Adipose tissue (tissue), 3 donors: ENCODE data around the gene ELF1. TPM values are rescaled to one million over a fixed set of nuclear protein-coding genes. Genes with fewer than 3 reads are reported as not detected.
"Not testable (repeated sequence)": the region's sequence is repeated elsewhere in the genome, so short reads cannot be mapped to it uniquely, and the experiment has no call there.

ENCODE experiments used
- H3K27ac ChIP-seq: one replicate; pipeline ENCODE4 v1.5.1; 2013; ENCODE audit warnings: low read depth, low read length
- WGBS, 3 donors: extraction: QIAGEN DNeasy Blood & Tissue Kit; methylation state at CpG; one replicate each; pipeline ENCODE4 v1.1.7; 2013; 5-methylcytosine and 5-hydroxymethylcytosine counted together
- polyA plus RNA-seq, 3 donors: library from polyadenylated mRNA; stranded (reverse); fragments of 200-250 nt; gene quantifications; one replicate each; pipeline ENCODE4 v1.2.3, GENCODE V29; 2013
- donor health status: healthy with polysubstance abuse.
- donor health status: Bipolar disorder and iron deficiency.
- donor health status: healthy.

The ELF1 gene
- polyA plus RNA-seq, 3 donors, result 26.1 to 36.4 (median 26.8) TPM

- WGBS, 3 donors, result 73 to 84% (median 75%) methylated on average over 4 of the region's 4 CpGs
- no peak overlapping the region for H3K27ac ChIP-seq
Measured at GRCh38 chr13:41049480-41050440, 30.6 kb upstream of the ELF1 start.

- H3K27ac ChIP-seq, result no peak overlapping the region
- 83 to 99% (median 84%) methylated on average over 5 of the region's 5 CpGs for WGBS, 3 donors
Measured at GRCh38 chr13:41048640-41049039, 29.5 kb upstream of the ELF1 start.

GRCh38 chr13:41042419-41042818 lies 23.3 kb upstream of the ELF1 start:
- not testable (repeated sequence) for H3K27ac ChIP-seq
- WGBS, 3 donors, result 91 to 96% (median 92%) methylated on average over 2 to 3 of the region's 4 CpGs

GRCh38 chr13:41040584-41041334 lies 21.6 kb upstream of the ELF1 start:
- no peak overlapping the region for H3K27ac ChIP-seq

GRCh38 chr13:41039746-41040145 lies 20.6 kb upstream of the ELF1 start:
- no peak overlapping the region for H3K27ac ChIP-seq

More at GRCh38 chr13:41040584-41041334, 21.6 kb upstream of the ELF1 start:
- WGBS, 3 donors, result 80 to 85% (median 84%) methylated on average over 9 of the region's 9 CpGs

GRCh38 chr13:41036557-41036956 lies 17.4 kb upstream of the ELF1 start:
- WGBS, 3 donors, result 81 to 97% (median 91%) methylated on average over 5 of the region's 5 CpGs
- not testable (repeated sequence) for H3K27ac ChIP-seq

- 75 to 90% (median 83%) methylated on average over 5 of the region's 5 CpGs for WGBS, 3 donors
- no peak overlapping the region for H3K27ac ChIP-seq
Measured at GRCh38 chr13:41034881-41035280, 15.8 kb upstream of the ELF1 start.

GRCh38 chr13:41034382-41034781 lies 15.3 kb upstream of the ELF1 start:
- 72 to 91% (median 87%) methylated on average over 4 of the region's 4 CpGs for WGBS, 3 donors
- no peak overlapping the region for H3K27ac ChIP-seq

GRCh38 chr13:41032691-41033376 lies 13.7 kb upstream of the ELF1 start:
- H3K27ac ChIP-seq, result no peak overlapping the region
- WGBS, 3 donors, result 37 to 62% (median 41%) methylated on average over 2 of the region's 2 CpGs

GRCh38 chr13:41029629-41030028 lies 10.5 kb upstream of the ELF1 start:
- 94 to 98% (median 98%) methylated on average over 2 of the region's 2 CpGs for WGBS, 3 donors
- no peak overlapping the region for H3K27ac ChIP-seq

- WGBS, 3 donors, result 66 to 77% (median 77%) methylated on average over 2 of the region's 2 CpGs
- H3K27ac ChIP-seq, result no peak overlapping the region
Measured at GRCh38 chr13:41028051-41028450, 8.9 kb upstream of the ELF1 start.

- H3K27ac ChIP-seq, result no peak overlapping the region
- 97 to 98% (median 98%) methylated on average over 8 of the region's 8 CpGs for WGBS, 3 donors
Measured at GRCh38 chr13:41026788-41027187, 7.7 kb upstream of the ELF1 start.

- WGBS, 3 donors, result 34 to 81% (median 77%) methylated on average over 4 of the region's 4 CpGs
Measured at GRCh38 chr13:41025518-41025917, 6.4 kb upstream of the ELF1 start.

GRCh38 chr13:41019578-41020347 lies 647 bp upstream of the ELF1 start:
- no peak overlapping the region for H3K27ac ChIP-seq
- WGBS, 3 donors, result 30 to 88% (median 77%) methylated on average over 2 of the region's 2 CpGs

More at GRCh38 chr13:41025518-41025917, 6.4 kb upstream of the ELF1 start:
- no peak overlapping the region for H3K27ac ChIP-seq

- H3K27ac ChIP-seq, result no peak overlapping the region
- 41 to 56% (median 49%) methylated on average over 1 of the region's 1 CpG for WGBS, 3 donors
Measured at GRCh38 chr13:41018602-41018948, 541 bp downstream of the ELF1 start.

GRCh38 chr13:41017817-41018601 lies 1.1 kb downstream of the ELF1 start:
- no peak overlapping the region for H3K27ac ChIP-seq
- 37 to 52% (median 48%) methylated on average over 3 of the region's 3 CpGs for WGBS, 3 donors

- WGBS, 3 donors, result 27 to 59% (median 47%) methylated on average over 2 of the region's 2 CpGs
- no peak overlapping the region for H3K27ac ChIP-seq
Measured at GRCh38 chr13:41017159-41017558, 2.0 kb downstream of the ELF1 start.
